Fibroblast of upper back skin (primary cell): ENCODE results near the gene CSMD2.

Experiments
- DNase-seq: peaks from one replicate; pipeline ENCODE4 v3.0.0-alpha.2; 2013

CSMD2 gene

DNA sequence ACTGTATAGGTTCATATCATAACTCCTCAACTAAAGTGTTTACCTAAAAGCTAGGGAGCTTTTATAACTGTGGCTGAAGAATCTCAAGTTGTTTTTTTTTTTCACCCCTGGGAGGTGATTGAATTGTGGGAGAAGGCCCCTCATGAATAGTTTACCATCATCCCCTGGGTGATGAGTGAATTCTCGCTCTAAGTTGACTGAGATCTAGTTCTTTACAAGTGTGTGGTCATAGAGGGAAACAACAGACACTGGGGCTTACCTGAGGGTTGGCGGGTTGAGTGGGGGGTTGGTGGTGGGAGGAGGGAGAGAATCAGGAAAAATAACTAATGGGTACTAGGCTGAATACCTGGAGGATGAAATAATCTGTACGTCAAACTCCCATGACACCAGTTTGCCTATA is 700.5 kb downstream of the CSMD2 start:
- DNase-seq = no peak
